Hepatocyte (in vitro differentiated cells): ENCODE results near the gene NPTX1. TPM values are rescaled to one million over a fixed set of nuclear protein-coding genes. Genes with fewer than 3 reads are reported as not detected.

Experiments used
- DNase-seq: peaks from one replicate; pipeline ENCODE4 v3.0.0-alpha.2; 2016; ENCODE audit warnings: low spot score
- H2AFZ ChIP-seq: fragments of 200-600 bp; sonication (generic); 2 replicates; pipeline ENCODE4 v1.6.0; 2016; ENCODE audit warnings: antibody characterized with exemption, mild to moderate bottlenecking
- H3K27ac ChIP-seq: fragments of 200-600 bp; sonication (generic); 2 replicates; pipeline ENCODE4 v1.5.1; 2016; ENCODE audit warnings: mild to moderate bottlenecking
- H3K27me3 ChIP-seq: fragments of 200-600 bp; sonication (generic); 2 replicates; pipeline ENCODE4 v1.6.1; 2016
- H3K36me3 ChIP-seq: fragments of 200-600 bp; sonication (generic); replicated peaks from 2 replicates; pipeline ENCODE4 v1.5.1; 2016; ENCODE audit warnings: low read depth; ENCODE audit not compliant: insufficient read depth
- H3K4me1 ChIP-seq: fragments of 200-600 bp; sonication (generic); 2 replicates; pipeline ENCODE4 v1.5.1; 2016; ENCODE audit warnings: mild to moderate bottlenecking, moderate library complexity; ENCODE audit not compliant: insufficient read depth
- H3K4me2 ChIP-seq: fragments of 200-600 bp; sonication (generic); 2 replicates; pipeline ENCODE4 v1.6.0; 2016
- H3K4me3 ChIP-seq: fragments of 200-600 bp; sonication (generic); 2 replicates; pipeline ENCODE4 v1.5.1; 2016; ENCODE audit warnings: mild to moderate bottlenecking
- H3K79me2 ChIP-seq: fragments of 200-600 bp; sonication (generic); 2 replicates; pipeline ENCODE4 v1.6.0; 2017; ENCODE audit warnings: mild to moderate bottlenecking
- H3K9me2 ChIP-seq: fragments of 200-600 bp; sonication (generic); replicated peaks from 2 replicates; pipeline ENCODE4 v1.6.0; 2017; ENCODE audit warnings: mild to moderate bottlenecking; ENCODE audit not compliant: insufficient read depth
- H3K9me3 ChIP-seq: fragments of 200-600 bp; sonication (generic); 2 replicates; pipeline ENCODE4 v1.5.1; 2016; ENCODE audit warnings: low read depth, mild to moderate bottlenecking
- H4K20me1 ChIP-seq: fragments of 200-600 bp; sonication (generic); 2 replicates; pipeline ENCODE4 v1.6.0; 2016; ENCODE audit warnings: mild to moderate bottlenecking; ENCODE audit not compliant: insufficient read depth, poor library complexity, severe bottlenecking
- EZH2 ChIP-seq: fragments of 200-600 bp; sonication (generic); IDR thresholded peaks from 2 replicates; pipeline ENCODE4 v1.6.1; 2016; ENCODE audit warnings: antibody characterized with exemption, mild to moderate bottlenecking, borderline replicate concordance
- EZH2phosphoT487 ChIP-seq: fragments of 200-600 bp; sonication (generic); IDR thresholded peaks from one replicate; pipeline ENCODE4 v1.6.1; 2018; ENCODE audit warnings: antibody characterized with exemption, mild to moderate bottlenecking, low read depth, moderate library complexity; ENCODE audit not compliant: unreplicated experiment, severe bottlenecking
- WGBS: methylation state at CpG from one replicate; pipeline ENCODE4 v1.1.6; 2016; ENCODE audit warnings: low lambda C conversion rate; ENCODE audit errors: missing lambda C conversion rate; 5-methylcytosine and 5-hydroxymethylcytosine counted together
- polyA plus RNA-seq: library from polyadenylated mRNA; unstranded; fragments of >200 nt; fragmentation: Nextera tagmentation; extraction: Ambion mirVana; gene quantifications from 2 replicates; pipeline ENCODE4 v1.2.1, GENCODE V29; 2016
- total RNA-seq: library from RNA; depleted of rRNA; stranded (reverse); fragments of >200 nt; gene quantifications from 2 replicates; pipeline ENCODE4 v1.2.3, GENCODE V29; 2014
- TF ChIP-seq, protein P1 (sequence below): fragments of 200-600 bp; sonication (generic); IDR thresholded peaks from 2 replicates; pipeline ENCODE4 v1.5.1; 2016; ENCODE audit warnings: antibody characterized with exemption, mild to moderate bottlenecking; ENCODE audit not compliant: poor library complexity

Gene NPTX1
- total and polyA plus RNA-seq, 2 experiments from 2014 or later: 0.70 to 2.1 TPM

DNA sequence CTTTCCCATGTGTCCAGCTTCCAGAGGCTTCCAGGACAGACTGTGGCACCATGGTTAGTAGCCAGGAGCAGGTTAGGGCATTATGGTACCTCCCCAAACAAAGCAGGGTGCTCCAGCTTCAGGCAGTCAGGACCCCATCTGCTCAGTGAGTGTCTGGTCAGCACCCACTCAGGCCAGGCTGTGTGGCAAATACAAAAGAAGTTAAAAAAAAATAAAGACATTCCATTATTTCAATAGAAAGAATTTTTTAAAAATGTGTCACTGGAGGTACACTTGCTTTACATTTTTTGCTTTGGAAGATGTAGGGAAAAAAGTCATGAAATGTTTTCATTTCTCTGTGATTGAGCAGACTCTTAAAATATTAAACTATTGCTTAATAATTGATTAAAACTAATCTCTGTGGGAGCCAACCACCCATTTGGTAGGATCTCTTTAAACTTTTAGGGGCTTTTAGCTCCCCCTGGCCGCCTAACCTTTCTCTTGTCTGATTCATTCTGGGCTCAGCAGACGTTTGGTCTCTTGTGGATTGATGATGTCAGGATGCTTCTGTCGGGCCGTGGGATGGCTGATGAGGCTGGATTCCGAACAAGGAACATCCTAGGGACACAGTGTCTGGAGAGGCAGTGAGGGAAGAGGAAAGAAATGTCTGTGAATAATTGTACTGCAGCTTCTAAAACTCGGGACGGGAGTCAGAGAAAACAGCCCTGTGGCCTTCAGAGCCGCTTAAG, 28.4 kb upstream of the NPTX1 start:
- no peak for TF ChIP-seq EZH2
- TF ChIP-seq EZH2phosphoT487: no peak
- TF ChIP-seq, protein P1, sequence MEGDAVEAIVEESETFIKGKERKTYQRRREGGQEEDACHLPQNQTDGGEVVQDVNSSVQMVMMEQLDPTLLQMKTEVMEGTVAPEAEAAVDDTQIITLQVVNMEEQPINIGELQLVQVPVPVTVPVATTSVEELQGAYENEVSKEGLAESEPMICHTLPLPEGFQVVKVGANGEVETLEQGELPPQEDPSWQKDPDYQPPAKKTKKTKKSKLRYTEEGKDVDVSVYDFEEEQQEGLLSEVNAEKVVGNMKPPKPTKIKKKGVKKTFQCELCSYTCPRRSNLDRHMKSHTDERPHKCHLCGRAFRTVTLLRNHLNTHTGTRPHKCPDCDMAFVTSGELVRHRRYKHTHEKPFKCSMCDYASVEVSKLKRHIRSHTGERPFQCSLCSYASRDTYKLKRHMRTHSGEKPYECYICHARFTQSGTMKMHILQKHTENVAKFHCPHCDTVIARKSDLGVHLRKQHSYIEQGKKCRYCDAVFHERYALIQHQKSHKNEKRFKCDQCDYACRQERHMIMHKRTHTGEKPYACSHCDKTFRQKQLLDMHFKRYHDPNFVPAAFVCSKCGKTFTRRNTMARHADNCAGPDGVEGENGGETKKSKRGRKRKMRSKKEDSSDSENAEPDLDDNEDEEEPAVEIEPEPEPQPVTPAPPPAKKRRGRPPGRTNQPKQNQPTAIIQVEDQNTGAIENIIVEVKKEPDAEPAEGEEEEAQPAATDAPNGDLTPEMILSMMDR: no peak

DNA sequence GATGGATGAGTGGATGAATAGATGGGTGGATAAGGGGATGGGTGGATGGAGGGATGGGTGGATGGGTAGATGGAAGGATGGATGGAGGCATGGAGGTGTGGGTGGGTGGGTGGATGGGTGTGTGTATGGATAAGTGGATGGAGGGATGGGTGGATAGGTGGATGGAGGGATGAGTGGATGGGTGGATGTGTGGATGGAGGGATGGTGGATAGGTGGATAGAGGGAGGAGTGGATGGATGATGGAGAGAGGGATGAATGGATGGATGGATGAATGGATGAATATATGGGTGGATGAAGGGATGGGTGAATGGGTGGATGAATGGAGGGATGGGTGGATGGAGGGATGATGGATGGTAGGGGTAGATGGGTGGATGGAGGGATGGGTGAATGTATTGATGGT, 27.5 kb upstream of the NPTX1 start:
- H3K27ac ChIP-seq: no peak overlapping the region
- no peaks in the 10 kb centered on the region for H3K4me1 ChIP-seq
- no peaks in the 10 kb centered on the region for H3K9me3 ChIP-seq
- H3K4me2 ChIP-seq: no peak overlapping the region
- no peaks in the 10 kb centered on the region for H3K9me2 ChIP-seq
- no peaks in the 10 kb centered on the region for H4K20me1 ChIP-seq
- no peak for TF ChIP-seq EZH2
- TF ChIP-seq EZH2phosphoT487: no peak
- TF ChIP-seq, protein P1: no peak
- no peaks in the 10 kb centered on the region for H3K79me2 ChIP-seq
- no peak for DNase-seq
- H3K27me3 ChIP-seq: peaks cover 9% of the 10 kb centered on the region
- H2AFZ ChIP-seq: no peak overlapping the region
- no peaks in the 10 kb centered on the region for H3K36me3 ChIP-seq
- H3K4me3 ChIP-seq: no peak overlapping the region

More for the DNA sequence above, 28.4 kb upstream of the NPTX1 start:
- Histone ChIP-seq H3K4me3 (no peak overlapping the region), H3K4me1 (no peaks in the 10 kb centered on the region), H3K79me2 (no peaks in the 10 kb centered on the region), H3K36me3 (no peaks in the 10 kb centered on the region), H4K20me1 (no peaks in the 10 kb centered on the region), H3K4me2 (no peak overlapping the region), H3K27me3 (peaks cover 9% of the 10 kb centered on the region), H3K9me2 (no peaks in the 10 kb centered on the region), H2AFZ (no peak overlapping the region), H3K27ac (no peak overlapping the region), H3K9me3 (no peaks in the 10 kb centered on the region)
- no peak for DNase-seq
- WGBS: 42% methylated on average over 8 of the region's 8 CpGs

DNA sequence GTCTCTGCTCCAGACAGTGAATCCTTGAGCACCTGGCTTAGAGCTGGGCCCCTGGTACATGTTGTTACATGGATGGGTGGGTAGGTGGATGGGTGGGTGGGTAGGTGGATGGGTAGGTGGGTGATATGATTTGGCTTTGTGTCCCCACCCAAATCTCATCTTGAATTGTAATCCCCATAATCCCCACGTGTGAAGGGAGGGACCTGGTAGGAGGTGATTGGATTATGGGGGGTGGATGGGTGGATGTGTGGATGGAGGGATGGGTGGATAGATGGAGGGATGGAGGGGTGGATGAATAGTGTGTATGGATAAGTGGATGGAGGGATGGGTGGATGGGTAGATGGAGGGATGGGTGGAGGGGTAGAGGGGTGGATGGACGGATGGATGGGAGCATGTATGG, 26.6 kb upstream of the NPTX1 start:
- H3K27ac ChIP-seq: no peak overlapping the region
- no peak for TF ChIP-seq EZH2phosphoT487
- TF ChIP-seq, protein P1: no peak
- no peak for TF ChIP-seq EZH2
- peaks cover 9% of the 10 kb centered on the region for H3K27me3 ChIP-seq
- no peak for DNase-seq
- H3K9me3 ChIP-seq: no peaks in the 10 kb centered on the region
- H3K9me2 ChIP-seq: no peaks in the 10 kb centered on the region
- H4K20me1 ChIP-seq: no peaks in the 10 kb centered on the region
- no peak overlapping the region for H3K4me3 ChIP-seq
- 17% methylated on average over 1 of the region's 2 CpGs for WGBS
- no peaks in the 10 kb centered on the region for H3K79me2 ChIP-seq
- H2AFZ ChIP-seq: no peak overlapping the region
- H3K4me2 ChIP-seq: no peak overlapping the region
- H3K36me3 ChIP-seq: no peaks in the 10 kb centered on the region
- H3K4me1 ChIP-seq: no peaks in the 10 kb centered on the region
